A549 (cell line): ENCODE data around the gene PLXNA3. TPM values are rescaled to one million over a fixed set of nuclear protein-coding genes. Genes with fewer than 3 reads are reported as not detected.
A peak's percentile ranks its signal among the peaks of the same experiment; 100 is the strongest.

Experiments used
- ATAC-seq, 2 experiments: fragments of 200-7000 bp in 1 of 2; fragments of >200 bp in 1 of 2; cut with Nextera tagmentation in 1 of 2; cut with Tn5 transposase in 1 of 2; 3 replicates each; pipeline versions ENCODE4 v1.8.0 to v1.9.1; 2018 to 2020; ENCODE audit warnings: mild to moderate bottlenecking in 1 of 2, moderate library complexity in 1 of 2
- CTCF ChIA-PET: fragments of 300-600 bp; sonication (Branson Sonifier 250); formaldehyde crosslinking; extraction: SDS; loops from one replicate; lab custom pipeline; 2021; ENCODE audit warnings: antibody characterized with exemption, inconsistent platforms; lab: Yijun Ruan, JAX
- POLR2A ChIA-PET: fragments of 350-600 bp; formaldehyde crosslinking; extraction: SDS; loops from one replicate; lab custom pipeline; 2021; ENCODE audit warnings: antibody characterized with exemption, inconsistent platforms; lab: Yijun Ruan, JAX
- DNase-seq, 2 experiments: peaks; one replicate each; pipeline versions ENCODE4 v3.0.0 to v3.0.0-alpha.2; 2011 to 2016; ENCODE audit warnings: low read depth in 1 of 2, low spot score in 1 of 2
- FAIRE-seq: peaks from 2 replicates; lab custom pipeline; 2011; peaks lifted over from hg19 to GRCh38; lab: Jason Lieb, UNC
- H3K27ac ChIP-seq, 2 experiments: fragments of >200 bp; sonication (Bioruptor Twin); formaldehyde crosslinking; 3 replicates each; pipeline ENCODE4 v1.5.1; 2016 to 2017
- H3K4me1 ChIP-seq: fragments of >200 bp; sonication (Bioruptor Twin); formaldehyde crosslinking; 3 replicates; pipeline ENCODE4 v1.6.1; 2016
- H3K4me2 ChIP-seq: fragments of >200 bp; sonication (Bioruptor Twin); formaldehyde crosslinking; 3 replicates; pipeline ENCODE4 v1.6.1; 2016
- H3K4me3 ChIP-seq: fragments of >200 bp; sonication (Bioruptor Twin); formaldehyde crosslinking; 3 replicates; pipeline ENCODE4 v1.5.1; 2016
- H3K9me3 ChIP-seq: fragments of >200 bp; sonication (Bioruptor Twin); formaldehyde crosslinking; 3 replicates; pipeline ENCODE4 v1.6.1; 2016
- BHLHE40 ChIP-seq: IDR thresholded peaks from 2 replicates; pipeline ENCODE4 v1.6.1; 2012; ENCODE audit warnings: low read depth, low read length, inconsistent platforms
- E2F6 ChIP-seq: IDR thresholded peaks from 2 replicates; pipeline ENCODE4 v1.6.1; 2012; ENCODE audit warnings: low read depth, borderline replicate concordance
- EHMT2 ChIP-seq: fragments of 200-600 bp; sonication (generic); IDR thresholded peaks from 2 replicates; pipeline ENCODE4 v1.6.1; 2016; ENCODE audit warnings: antibody characterized with exemption, low read depth, mild to moderate bottlenecking, moderate library complexity
- EP300 ChIP-seq, 2 experiments: fragments of >200 bp; sonication (Bioruptor Twin); formaldehyde crosslinking; IDR thresholded peaks; 2 replicates in 1 of 2; 3 replicates in 1 of 2; pipeline ENCODE4 v1.6.1; 2016 to 2017
- FOSB ChIP-seq: fragments of 250-450 bp; sonication (Bioruptor Pico); IDR thresholded peaks from 2 replicates; pipeline ENCODE4 v1.5.0; 2020; ENCODE audit warnings: mild to moderate bottlenecking, moderate library complexity
- JUN ChIP-seq, 2 experiments: fragments of >200 bp; sonication (Bioruptor Twin); formaldehyde crosslinking; IDR thresholded peaks; 2 replicates in 1 of 2; 3 replicates in 1 of 2; pipeline ENCODE4 v1.6.1; 2016 to 2017
- MAFK ChIP-seq: fragments of 450-650 bp; IDR thresholded peaks from 2 replicates; pipeline ENCODE4 v1.6.1; 2014; ENCODE audit not compliant: partially characterized antibody
- MAX ChIP-seq: IDR thresholded peaks from 2 replicates; pipeline ENCODE4 v1.6.1; 2012
- NR3C1 ChIP-seq: fragments of >200 bp; sonication (Bioruptor Twin); formaldehyde crosslinking; IDR thresholded peaks from 3 replicates; pipeline ENCODE4 v1.6.1; 2017
- POLR2A ChIP-seq: IDR thresholded peaks from 2 replicates; pipeline ENCODE4 v1.6.1; 2012; ENCODE audit warnings: mild to moderate bottlenecking, low read length
- TFCP2L1 ChIP-seq: fragments of 250-450 bp; sonication (Bioruptor Pico); IDR thresholded peaks from 2 replicates; pipeline ENCODE4 v1.5.0; 2021; ENCODE audit warnings: mild to moderate bottlenecking
- ZFP36 ChIP-seq: fragments of 450-650 bp; IDR thresholded peaks from 2 replicates; pipeline ENCODE4 v1.6.1; 2014; ENCODE audit warnings: borderline replicate concordance; ENCODE audit not compliant: partially characterized antibody
- WGBS: methylation state at CpG from one replicate; pipeline ENCODE4 v1.1.6; 2017; ENCODE audit errors: missing lambda C conversion rate; 5-methylcytosine and 5-hydroxymethylcytosine counted together
- polyA plus RNA-seq, 4 experiments: library from polyadenylated mRNA; depleted of rRNA in 3 of 4; stranded (reverse); fragments of >200 nt; fragmentation: RNase III in 1 of 4; extraction: RNeasy Plus Mini Kit Qiagen cat#74134 plus additional on column Dnase treatment in 1 of 4; gene quantifications; 2 replicates in 3 of 4; 3 replicates in 1 of 4; pipeline ENCODE4 v1.2.3, GENCODE V29; 2011 to 2017
- TF ChIP-seq, protein P1 (sequence below): fragments of >200 bp; sonication (Bioruptor Twin); formaldehyde crosslinking; IDR thresholded peaks from 2 replicates; pipeline ENCODE4 v1.6.1; 2016
- TF ChIP-seq, protein P2 (sequence below): fragments of 250-450 bp; sonication (Bioruptor Pico); IDR thresholded peaks from 2 replicates; pipeline ENCODE4 v1.5.0; 2020; ENCODE audit warnings: low read depth, mild to moderate bottlenecking, moderate library complexity
- TF ChIP-seq, protein P3 (sequence below): IDR thresholded peaks from 2 replicates; pipeline ENCODE4 v1.6.1; 2012

Gene PLXNA3
- polyA plus RNA-seq, 2 of the 4 experiments (the other 2 are of a cell fraction): 3.4 to 10.1 TPM

DNA sequence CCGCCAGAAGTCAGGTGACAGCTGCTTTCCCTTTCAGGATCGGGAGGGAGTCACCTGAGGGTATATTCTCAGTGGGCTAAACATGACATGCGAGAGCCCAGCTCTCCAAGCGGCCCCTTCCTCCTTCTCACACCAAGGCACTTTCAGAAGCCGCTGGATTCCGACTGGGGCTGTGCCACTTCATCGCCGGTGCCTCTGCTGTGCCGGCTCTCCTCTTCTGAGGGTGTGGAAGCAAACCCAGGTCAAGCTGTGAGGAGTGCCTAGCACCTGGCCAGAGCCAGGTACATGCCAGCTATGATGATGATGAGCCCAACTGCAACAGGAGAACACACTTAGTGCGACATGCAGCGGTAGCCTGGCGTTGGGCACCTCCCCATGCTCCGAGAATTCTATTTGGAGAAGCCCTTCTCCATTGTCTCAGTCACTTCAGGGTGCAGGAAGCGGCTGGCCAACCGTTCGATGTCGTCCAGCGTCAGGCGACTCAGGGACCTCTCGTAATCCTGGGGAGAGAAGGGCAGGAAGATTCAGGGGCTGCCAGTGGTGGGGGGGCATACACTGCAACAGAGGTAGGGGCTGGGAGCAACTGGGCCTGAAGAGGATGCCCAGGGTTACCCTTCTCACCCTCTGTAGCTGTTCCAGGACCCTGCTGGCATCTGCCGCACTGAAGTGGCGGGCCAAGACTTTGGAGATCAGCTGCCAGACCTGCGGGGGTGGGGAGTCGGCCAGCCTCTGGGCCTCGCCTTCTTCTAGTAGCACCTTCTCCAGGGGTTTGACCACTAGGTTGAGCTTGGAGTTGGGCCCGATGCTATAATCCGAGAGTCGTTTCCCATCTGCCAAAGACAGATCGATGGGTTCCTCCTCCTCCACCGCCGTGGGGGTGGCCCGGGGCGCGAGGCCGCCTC, 27.3 kb downstream of the PLXNA3 start:
- POLR2A ChIA-PET: interaction anchor here (0.6 kb wide), 1 partner anchor 87 kb away, joined by 3 read pairs; the partner anchor contains the start of gene RPL10
- peak overlapping the region; percentile 98 for H3K4me2 ChIP-seq
- no peak for TF ChIP-seq NR3C1
- TF ChIP-seq, all 56 proteins: peak for 0
- no peak for FAIRE-seq
- no peak for ATAC-seq
- DNase-seq: no peak
- peaks cover 28% of the 10 kb centered on the region for H3K4me1 ChIP-seq
- H3K4me3 ChIP-seq: peak overlapping the region; percentile 98
- no peaks in the 10 kb centered on the region for H3K9me3 ChIP-seq
- H3K27ac ChIP-seq: peak overlapping the region; percentile 97 to 98
- WGBS: 91% methylated on average over 13 of the region's 35 CpGs
- CTCF ChIA-PET: interaction anchor here (1.7 kb wide), 1 partner anchor 112 kb away, joined by 4 read pairs; no protein-coding TSS in a partner anchor

DNA sequence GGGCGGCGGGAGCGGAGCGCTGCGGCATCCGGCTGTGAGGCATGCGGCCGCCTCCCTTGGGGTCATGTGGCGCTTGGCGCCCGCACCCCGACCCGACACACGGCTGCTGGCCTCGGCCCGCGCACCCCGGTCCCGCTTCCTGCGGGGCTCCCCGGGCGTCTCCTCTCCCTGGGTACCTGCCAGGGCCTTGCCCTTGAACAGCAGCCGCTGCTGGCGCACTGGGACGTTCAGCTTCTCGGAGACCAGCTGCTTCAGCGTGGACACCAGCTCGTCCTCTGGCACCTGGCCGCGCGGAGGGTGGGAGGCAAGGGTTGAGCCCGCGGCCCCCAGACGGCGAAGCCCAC, 27.9 kb downstream of the PLXNA3 start:
- Histone ChIP-seq H3K4me1 (peaks cover 28% of the 10 kb centered on the region), H3K4me3 (peak overlapping the region; percentile 98), H3K9me3 (no peaks in the 10 kb centered on the region), H3K4me2 (peak overlapping the region; percentile 98), H3K27ac (peak overlapping the region; percentile 97 to 98)
- no peak for FAIRE-seq
- WGBS: no CpG with 5 or more reads among the region's 35 CpGs
- peak in 1 of 2 experiments; percentile 8; a peak in 1 of 6 replicates for ATAC-seq
- CTCF ChIA-PET: no interaction called here
- POLR2A ChIA-PET: interaction anchor here (0.6 kb wide), 2 partner anchors 12 to 88 kb away, joined by 3 to 6 read pairs; partner anchors contain the start of gene RPL10
- peak in 1 of 2 experiments; percentile 6 for DNase-seq
- no peak for TF ChIP-seq BHLHE40
- TF ChIP-seq E2F6: 0 out of 2 replicates have a peak, but pooled peaks have one; percentile 74
- no peak for TF ChIP-seq FOSB (CRISPR knock-in tag)
- TF ChIP-seq EP300 (IDR thresholded peaks at IDR 0.05): no peak
- no peak for TF ChIP-seq EHMT2
- peak; percentile 69; the same call in 1 of the 2 replicates for TF ChIP-seq MAX

- FAIRE-seq: no peak
- POLR2A ChIA-PET: interaction anchor here (0.6 to 0.7 kb wide), 3 partner anchors 12 to 89 kb away, joined by 3 to 6 read pairs (median 3); partner anchors contain the start of gene RPL10
- DNase-seq: peak; percentile 26 to 33
- Histone ChIP-seq H3K4me3 (peak within 1 kb of the TSS; percentile 98), H3K4me2 (peak within 1 kb of the TSS; percentile 98), H3K9me3 (no peaks in the 10 kb centered on the region), H3K27ac (peak within 1 kb of the TSS; percentile 97 to 98), H3K4me1 (peaks cover 30% of the 10 kb centered on the region)
- TF ChIP-seq MAFK (no peak), POLR2A (peak; percentile 41; the same call in 1 of the 2 replicates), MAX (peak; percentile 29; the same call in 1 of the 2 replicates), ZFP36 (no peak), FOSB (CRISPR knock-in tag) (no peak), TFCP2L1 (CRISPR knock-in tag) (no peak), E2F6 (0 out of 2 replicates have a peak, but pooled peaks have one; percentile 27), JUN (IDR thresholded peaks at IDR 0.05) (peak in 1 of 2 experiments; percentile 46; a peak in 2 of 5 replicates)
- TF ChIP-seq, protein P1, sequence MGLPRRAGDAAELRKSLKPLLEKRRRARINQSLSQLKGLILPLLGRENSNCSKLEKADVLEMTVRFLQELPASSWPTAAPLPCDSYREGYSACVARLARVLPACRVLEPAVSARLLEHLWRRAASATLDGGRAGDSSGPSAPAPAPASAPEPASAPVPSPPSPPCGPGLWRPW: no peak
- TF ChIP-seq, protein P2, sequence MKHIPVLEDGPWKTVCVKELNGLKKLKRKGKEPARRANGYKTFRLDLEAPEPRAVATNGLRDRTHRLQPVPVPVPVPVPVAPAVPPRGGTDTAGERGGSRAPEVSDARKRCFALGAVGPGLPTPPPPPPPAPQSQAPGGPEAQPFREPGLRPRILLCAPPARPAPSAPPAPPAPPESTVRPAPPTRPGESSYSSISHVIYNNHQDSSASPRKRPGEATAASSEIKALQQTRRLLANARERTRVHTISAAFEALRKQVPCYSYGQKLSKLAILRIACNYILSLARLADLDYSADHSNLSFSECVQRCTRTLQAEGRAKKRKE (CRISPR knock-in tag): no peak
- TF ChIP-seq, protein P3, sequence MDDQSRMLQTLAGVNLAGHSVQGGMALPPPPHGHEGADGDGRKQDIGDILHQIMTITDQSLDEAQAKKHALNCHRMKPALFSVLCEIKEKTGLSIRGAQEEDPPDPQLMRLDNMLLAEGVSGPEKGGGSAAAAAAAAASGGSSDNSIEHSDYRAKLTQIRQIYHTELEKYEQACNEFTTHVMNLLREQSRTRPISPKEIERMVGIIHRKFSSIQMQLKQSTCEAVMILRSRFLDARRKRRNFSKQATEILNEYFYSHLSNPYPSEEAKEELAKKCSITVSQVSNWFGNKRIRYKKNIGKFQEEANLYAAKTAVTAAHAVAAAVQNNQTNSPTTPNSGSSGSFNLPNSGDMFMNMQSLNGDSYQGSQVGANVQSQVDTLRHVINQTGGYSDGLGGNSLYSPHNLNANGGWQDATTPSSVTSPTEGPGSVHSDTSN: no peak
- WGBS: 0% methylated on average over 1 of the region's 95 CpGs
- ATAC-seq: peak; percentile 17 to 25; a peak in 4 of 6 replicates
- CTCF ChIA-PET: interaction anchor here (0.6 to 1.4 kb wide), 4 partner anchors 10 to 113 kb away, joined by 3 to 4 read pairs (median 3); no protein-coding TSS in a partner anchor
Observed at GRCh38 chrX:154486396-154487207, 28.5 kb downstream of the PLXNA3 start, which contains the start of gene UBL4A. Gene UBL4A (minus strand): TSS chrX:154486615. CDS start chrX:154486584, 31 bp downstream.
